Progenitor cell of endocrine pancreas (in vitro differentiated cells): ENCODE results near the gene CDH13. TPM values are rescaled to one million over a fixed set of nuclear protein-coding genes. Genes with fewer than 3 reads are reported as not detected.

Experiments used
- DNase-seq: peaks from one replicate; pipeline ENCODE4 v3.0.0; 2021; ENCODE audit warnings: low spot score; ENCODE audit not compliant: unreplicated experiment
- H3K27ac Mint-ChIP-seq: 2 replicates; pipeline ENCODE4 v1.8.0; 2021; ENCODE audit warnings: mild to moderate bottlenecking, moderate library complexity, mixed read lengths
- H3K27me3 Mint-ChIP-seq: 2 replicates; pipeline ENCODE4 v1.8.0; 2021; ENCODE audit warnings: mixed read lengths
- H3K36me3 Mint-ChIP-seq: 2 replicates; pipeline ENCODE4 v1.8.0; 2022; ENCODE audit warnings: mixed read lengths; ENCODE audit not compliant: insufficient read depth
- H3K4me1 Mint-ChIP-seq: 2 replicates; pipeline ENCODE4 v1.8.0; 2021; ENCODE audit warnings: low read depth, mixed read lengths
- H3K4me3 Mint-ChIP-seq: 2 replicates; pipeline ENCODE4 v1.8.0; 2021; ENCODE audit warnings: low read depth, mild to moderate bottlenecking, moderate library complexity, mixed read lengths
- H3K9me3 Mint-ChIP-seq: 2 replicates; pipeline ENCODE4 v1.8.0; 2021; ENCODE audit warnings: low read depth, mixed read lengths
- CTCF ChIP-seq: fragments of 200-600 bp; sonication (generic); IDR thresholded peaks from one replicate; pipeline ENCODE4 v1.5.0; 2021; ENCODE audit warnings: antibody characterized with exemption, mild to moderate bottlenecking; ENCODE audit not compliant: unreplicated experiment
- total RNA-seq: library from RNA; stranded (reverse); gene quantifications from 2 replicates; pipeline ENCODE4 v1.2.1, GENCODE V29; 2021

CDH13 gene
- total RNA-seq, 1 donor from 2014 or later, result 0.38 TPM

- no peak for DNase-seq
- Mint-ChIP-seq H3K4me1 (no peaks in the 10 kb centered on the region), H3K27ac (no peak overlapping the region), H3K9me3 (no peaks in the 10 kb centered on the region), H3K36me3 (no peaks in the 10 kb centered on the region), H3K27me3 (peaks cover 23% of the 10 kb centered on the region), H3K4me3 (no peak overlapping the region)
- TF ChIP-seq CTCF, result no peak
Measured at GRCh38 chr16:83723901-83724300, 1097.1 kb downstream of the CDH13 start.

GRCh38 chr16:83724585-83724984, 1097.8 kb downstream of the CDH13 start:
- DNase-seq, result no peak
- Mint-ChIP-seq H3K4me1 (no peaks in the 10 kb centered on the region), H3K9me3 (no peaks in the 10 kb centered on the region), H3K27ac (no peak overlapping the region), H3K4me3 (no peak overlapping the region), H3K36me3 (no peaks in the 10 kb centered on the region), H3K27me3 (peaks cover 23% of the 10 kb centered on the region)
- TF ChIP-seq CTCF, result no peak

- Mint-ChIP-seq H3K36me3 (no peaks in the 10 kb centered on the region), H3K27me3 (peaks cover 23% of the 10 kb centered on the region), H3K4me1 (no peaks in the 10 kb centered on the region), H3K27ac (no peak overlapping the region), H3K4me3 (no peak overlapping the region), H3K9me3 (no peaks in the 10 kb centered on the region)
- TF ChIP-seq CTCF, result no peak
- DNase-seq, result no peak
Measured at GRCh38 chr16:83725313-83725712, 1098.5 kb downstream of the CDH13 start.

DNA sequence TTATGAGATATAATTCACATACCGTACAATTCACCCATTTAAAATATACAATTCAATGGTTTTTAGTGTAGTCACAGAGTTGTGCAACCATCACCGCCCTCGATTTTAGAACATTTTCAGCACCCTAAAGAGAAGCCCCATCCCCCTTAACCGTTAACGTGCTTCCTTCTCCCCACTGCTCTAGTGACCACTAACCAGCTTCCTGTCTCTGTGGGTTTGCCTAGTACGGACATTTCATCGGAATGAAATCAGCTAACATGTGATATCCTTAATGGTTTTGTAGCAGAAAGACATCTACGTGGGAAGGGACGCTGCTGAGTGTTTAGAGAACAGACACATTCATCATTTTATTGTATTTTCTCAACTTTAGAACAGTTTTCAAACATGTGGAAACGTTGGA, 1100.2 kb downstream of the CDH13 start:
- no peak for DNase-seq
- H3K36me3 Mint-ChIP-seq, result no peaks in the 10 kb centered on the region
- no peaks in the 10 kb centered on the region for H3K4me1 Mint-ChIP-seq
- H3K27ac Mint-ChIP-seq, result no peak overlapping the region
- no peak overlapping the region for H3K4me3 Mint-ChIP-seq
- no peak for TF ChIP-seq CTCF
- H3K27me3 Mint-ChIP-seq, result peaks cover 19% of the 10 kb centered on the region
- H3K9me3 Mint-ChIP-seq, result no peaks in the 10 kb centered on the region

DNA sequence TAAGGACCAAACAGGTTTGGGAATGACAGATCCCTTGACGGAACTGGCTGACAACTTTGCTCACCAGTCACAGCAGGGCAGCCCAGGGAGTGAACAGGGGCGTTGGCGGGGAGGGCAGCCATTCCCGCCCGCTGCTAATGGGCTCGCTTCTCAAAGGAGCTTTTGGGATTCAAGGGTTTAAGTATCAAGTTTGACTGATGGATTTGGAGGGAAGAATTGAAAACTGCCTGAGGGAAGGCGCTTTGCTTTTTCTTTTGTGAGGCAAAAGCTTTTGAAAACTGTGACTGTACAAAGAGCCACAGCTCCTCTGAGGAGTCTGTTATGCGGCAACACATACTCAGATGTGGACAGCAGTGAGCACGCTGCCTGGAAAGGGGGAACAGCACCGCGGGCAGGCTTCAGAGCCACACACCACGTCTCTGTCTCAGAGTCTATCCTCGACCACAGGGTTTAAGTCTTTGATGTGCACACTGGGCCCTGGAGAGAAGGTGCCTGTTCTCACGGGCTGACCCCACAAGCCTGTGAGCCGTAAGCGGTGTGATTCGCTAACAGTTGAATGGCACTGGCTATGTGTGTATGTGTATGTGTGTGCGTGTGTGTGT, 1101.1 kb downstream of the CDH13 start:
- Mint-ChIP-seq H3K27ac (no peak overlapping the region), H3K36me3 (no peaks in the 10 kb centered on the region), H3K27me3 (peaks cover 16% of the 10 kb centered on the region), H3K9me3 (no peaks in the 10 kb centered on the region), H3K4me1 (no peaks in the 10 kb centered on the region), H3K4me3 (no peak overlapping the region)
- DNase-seq, result no peak
- no peak for TF ChIP-seq CTCF
